ENCODE data around the gene ABCC8. TPM values are rescaled to one million over a fixed set of nuclear protein-coding genes. Genes with fewer than 3 reads are reported as not detected.

Gene ABCC8
- total and polyA plus RNA-seq, 2 of the 8 experiments (the other 6 are each of a cell fraction or from before 2014, with no cell fraction given): 3.7 to 4.9 TPM

DNA sequence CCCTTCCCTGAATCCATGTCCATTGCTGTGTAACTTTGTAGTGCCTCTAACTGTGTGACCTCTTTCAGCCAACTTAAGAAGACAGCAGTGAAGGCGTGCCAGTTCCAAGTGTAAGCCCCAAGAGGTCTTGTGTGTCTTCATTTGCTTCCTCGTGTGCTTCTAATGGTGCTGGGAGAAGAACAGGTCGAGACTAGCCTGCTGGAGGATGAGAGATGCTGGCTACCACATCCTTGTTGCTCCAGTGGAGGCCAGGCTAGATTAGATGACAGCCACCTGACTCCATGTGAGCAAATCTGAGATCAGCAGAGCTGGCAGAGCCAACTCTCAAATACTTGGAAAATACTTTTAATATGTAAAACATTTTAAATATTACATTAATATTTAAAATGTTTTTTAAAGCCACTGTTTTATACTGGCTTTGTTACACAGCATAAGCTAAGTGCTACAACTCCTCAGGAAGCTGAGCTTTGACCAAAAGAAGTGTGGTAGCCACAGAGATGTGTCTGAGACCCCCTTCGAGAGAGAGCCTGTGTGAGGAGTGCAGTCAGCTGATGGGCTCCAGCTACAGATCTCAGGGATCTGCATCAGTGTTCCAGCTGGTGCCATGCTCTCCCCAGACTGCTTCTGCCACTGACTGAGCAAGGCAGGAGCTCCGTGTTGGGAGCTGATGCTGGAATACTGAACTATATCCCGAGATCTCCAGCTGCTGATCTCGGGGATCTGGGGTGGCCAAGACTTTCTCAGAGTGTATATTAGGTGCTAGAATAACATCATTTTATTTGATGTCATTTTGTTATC lies 97.1 kb downstream of the ABCC8 start:
- H3K79me2 ChIP-seq (ENCODE audit: control insufficient read depth in 1 of 2, insufficient read depth in 2 of 2, low read length in 2 of 2): no peaks in the 10 kb centered on the region
- H3K14ac ChIP-seq (ENCODE audit: insufficient read length): no peak overlapping the region
- no peak overlapping the region for H3K27ac ChIP-seq (ENCODE audit: low read depth, low read length)
- H4K8ac ChIP-seq (ENCODE audit: extremely low read depth, insufficient read depth, low read length): no peak overlapping the region
- DNase-seq (ENCODE audit: low read depth in 1 of 2, low spot score in 2 of 2) (no peak), FAIRE-seq (no peak)
- H2AK5ac ChIP-seq (ENCODE audit: low read depth, low read length): no peak overlapping the region
- H3K79me1 ChIP-seq (ENCODE audit: low read depth, low read length): no peaks in the 10 kb centered on the region; the same call in 1 of the 2 replicates
- no peak overlapping the region for H2BK12ac ChIP-seq (ENCODE audit: low read depth, low read length)
- no peak overlapping the region for H2BK120ac ChIP-seq (replicated peaks; ENCODE audit: low read depth, low read length)
- no peak overlapping the region for H3K56ac ChIP-seq (replicated peaks; ENCODE audit: insufficient read length, low read depth, low read length)
- no peak overlapping the region for H4K5ac ChIP-seq (ENCODE audit: insufficient read length, low read depth, low read length)
- no peak overlapping the region for H3K9ac ChIP-seq (replicated peaks in 1 of 4; ENCODE audit: extremely low read depth in 1 of 4, low read depth in 3 of 4, low read length in 3 of 4)
- no peak overlapping the region for H2BK5ac ChIP-seq (ENCODE audit: low read depth, low read length)
- no peak overlapping the region for H4K91ac ChIP-seq (replicated peaks; ENCODE audit: insufficient read length, low read length)
- no peak overlapping the region for H3K4me2 ChIP-seq (ENCODE audit: insufficient read depth in 1 of 2, low read depth in 2 of 2, low read length in 2 of 2)
- CTCF ChIA-PET (ENCODE audit: partially characterized antibody): interaction anchor here (0.6 to 38.8 kb wide), 6 partner anchors 9 to 348 kb away, joined by 3 to 1414 read pairs (median 4); partner anchors contain the start of gene KCNJ11
- no peaks in the 10 kb centered on the region for H3K27me3 ChIP-seq (replicated peaks in 1 of 4; ENCODE audit: control insufficient read depth in 3 of 4, extremely low read depth in 1 of 4, insufficient read depth in 3 of 4, low read length in 3 of 4)
- H3K4ac ChIP-seq (replicated peaks; ENCODE audit: insufficient read length, low read depth, low read length): no peak overlapping the region
- WGBS, 2 experiments (ENCODE audit: extremely low coverage in 1 of 2, insufficient coverage in 1 of 2, insufficient read length in 1 of 2, insufficient replicate concordance in 2 of 2, low coverage in 1 of 2, low lambda C conversion rate in 2 of 2, missing lambda C conversion rate in 1 of 2): 80% methylated on average over 7 of the region's 7 CpGs; no CpG with 5 or more reads in 1 of the 2 experiments
- 0 out of 7 replicates have a peak, but pooled peaks cover 0 to 4% (median 0%) of the 10 kb centered on the region in 4 experiments for H3K4me1 ChIP-seq (replicated peaks in 1 of 4; ENCODE audit: control insufficient read depth in 3 of 4, insufficient read depth in 4 of 4, low read length in 3 of 4)
- no peak overlapping the region for H2AFZ ChIP-seq (ENCODE audit: low read length)
- H3K18ac ChIP-seq (ENCODE audit: extremely low read depth, low read length): no peak overlapping the region
- no peak overlapping the region for H3K4me3 ChIP-seq (ENCODE audit: extremely low read depth in 1 of 4, insufficient read depth in 2 of 4, low read depth in 3 of 4, low read length in 4 of 4)
- H2BK15ac ChIP-seq (ENCODE audit: low read length): no peak overlapping the region
- H3K23me2 ChIP-seq (ENCODE audit: low read depth, low read length): no peaks in the 10 kb centered on the region
- peaks cover 11 to 13% of the 10 kb centered on the region in 2 experiments; a peak in 2 of 4 replicates for H3K9me3 ChIP-seq (ENCODE audit: insufficient read depth in 2 of 2, low read depth in 1 of 2, low read length in 1 of 2)
- no peak overlapping the region for H3K23ac ChIP-seq (ENCODE audit: insufficient read length)
- no peaks in the 10 kb centered on the region for H4K20me1 ChIP-seq (replicated peaks in 1 of 2; ENCODE audit: control insufficient read depth in 1 of 2, insufficient read depth in 2 of 2, low read length in 2 of 2)
- no peaks in the 10 kb centered on the region for H3K36me3 ChIP-seq (ENCODE audit: control insufficient read depth in 2 of 4, insufficient read depth in 4 of 4, low read length in 3 of 4)
- H2BK20ac ChIP-seq (ENCODE audit: low read length): no peak overlapping the region
- POLR2A ChIA-PET (ENCODE audit: partially characterized antibody): no interaction called here
- TF ChIP-seq CTBP2 (IDR thresholded peaks at IDR 0.05; ENCODE audit: borderline replicate concordance, insufficient read depth, insufficient read length, low read length): no peak
- TF ChIP-seq CHD2 (IDR thresholded peaks at IDR 0.05; ENCODE audit: low read length): no peak
- TF ChIP-seq HDAC2 (IDR thresholded peaks at IDR 0.05; ENCODE audit: borderline replicate concordance in 1 of 2, low read depth in 2 of 2, low read length in 2 of 2): no peak
- TF ChIP-seq POLR2AphosphoS5 (IDR thresholded peaks at IDR 0.05; ENCODE audit: low read depth, low read length): no peak
- TF ChIP-seq EGR1 (IDR thresholded peaks at IDR 0.05; ENCODE audit: borderline replicate concordance, low read depth, low read length): no peak
- no peak for TF ChIP-seq CBX8 (IDR thresholded peaks at IDR 0.05; ENCODE audit: borderline replicate concordance, low read depth, low read length)
- no peak for TF ChIP-seq RXRA (IDR thresholded peaks at IDR 0.05; ENCODE audit: insufficient read depth, low read depth, low read length)
- TF ChIP-seq RNF2 (IDR thresholded peaks at IDR 0.05; ENCODE audit: borderline replicate concordance, low read depth, low read length, missing control alignments, poor library complexity, severe bottlenecking): no peak
- TF ChIP-seq SIN3A (conservative IDR thresholded peaks at IDR 0.05 in 1 of 2, IDR thresholded peaks at IDR 0.05 in 1 of 2; ENCODE audit: low read depth in 1 of 2, low read length in 2 of 2): no peak
- no peak for TF ChIP-seq SP2 (IDR thresholded peaks at IDR 0.05; ENCODE audit: low read length)
- no peak for TF ChIP-seq SUZ12 (IDR thresholded peaks at IDR 0.05; ENCODE audit: low read length)
- TF ChIP-seq SP4 (IDR thresholded peaks at IDR 0.05; ENCODE audit: low read length): no peak
